Memory B cell (primary cell): Measurements from ENCODE around the gene SMARCD1.

Experiments
- ATAC-seq: fragments of 150-1000 bp; cut with Tn5 transposase; 2 replicates; pipeline ENCODE4 v1.10.0; 2021; ENCODE audit warnings: low read depth, mild to moderate bottlenecking, moderate library complexity
- DNase-seq, 2 donors: peaks; one replicate each; pipeline ENCODE4 v3.0.0; 2022; ENCODE audit warnings: low spot score in 2 of 2
- H3K27ac Mint-ChIP-seq: one replicate; pipeline ENCODE4 v1.8.0; 2022; ENCODE audit warnings: mild to moderate bottlenecking, moderate library complexity, mixed read lengths
- H3K27me3 Mint-ChIP-seq: one replicate; pipeline ENCODE4 v1.8.0; 2022; ENCODE audit warnings: mixed read lengths
- H3K36me3 Mint-ChIP-seq: one replicate; pipeline ENCODE4 v1.8.0; 2022; ENCODE audit warnings: mild to moderate bottlenecking, mixed read lengths
- H3K4me1 Mint-ChIP-seq: one replicate; pipeline ENCODE4 v1.8.0; 2022; ENCODE audit warnings: mixed read lengths
- H3K4me3 Mint-ChIP-seq: one replicate; pipeline ENCODE4 v1.8.0; 2022; ENCODE audit warnings: mild to moderate bottlenecking, moderate library complexity, mixed read lengths
- H3K9me3 Mint-ChIP-seq: one replicate; pipeline ENCODE4 v1.8.0; 2022; ENCODE audit warnings: mixed read lengths

The SMARCD1 gene

DNA sequence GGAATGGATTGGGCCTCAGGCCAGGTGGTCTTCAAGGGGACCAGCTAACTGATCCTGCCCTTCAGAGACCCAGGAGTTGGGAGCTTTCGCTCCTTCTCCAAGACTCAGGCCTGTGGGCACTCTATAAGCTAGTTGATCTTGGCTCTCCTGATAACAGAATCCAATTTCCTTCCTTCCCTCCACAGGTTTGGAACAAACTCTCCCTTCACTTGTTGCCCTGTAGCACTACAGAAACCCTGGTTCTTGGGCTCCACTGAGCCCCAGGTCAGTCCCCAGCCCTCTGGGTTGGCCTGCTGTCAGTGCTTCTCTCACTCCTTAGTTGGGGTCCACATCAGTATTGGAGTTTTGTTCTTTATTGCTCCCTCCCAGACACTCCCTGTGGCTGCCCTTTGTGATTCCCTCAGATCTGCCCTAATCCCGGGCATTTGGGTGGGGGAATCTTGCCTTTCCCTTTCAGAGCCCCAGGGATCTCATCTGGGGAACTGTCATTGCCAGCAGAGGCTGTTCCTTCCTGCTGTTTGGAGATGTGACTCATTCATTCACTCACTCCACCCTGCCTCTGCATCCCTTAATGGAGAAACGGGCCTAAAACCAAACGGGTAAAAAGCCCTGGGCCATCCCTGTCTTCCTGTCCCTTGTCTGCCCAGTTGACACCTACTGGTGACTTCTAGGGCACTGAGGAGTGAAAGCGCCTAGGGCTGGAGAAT, 14.3 kb downstream of the SMARCD1 start:
- H3K4me1 Mint-ChIP-seq: peaks cover 3% of the 10 kb centered on the region
- no peaks in the 10 kb centered on the region for H3K9me3 Mint-ChIP-seq
- ATAC-seq: no peak
- H3K36me3 Mint-ChIP-seq: peaks cover 41% of the 10 kb centered on the region
- H3K4me3 Mint-ChIP-seq: no peak overlapping the region
- no peaks in the 10 kb centered on the region for H3K27me3 Mint-ChIP-seq
- H3K27ac Mint-ChIP-seq: peak overlapping the region; percentile 47
- DNase-seq: no peak

DNA sequence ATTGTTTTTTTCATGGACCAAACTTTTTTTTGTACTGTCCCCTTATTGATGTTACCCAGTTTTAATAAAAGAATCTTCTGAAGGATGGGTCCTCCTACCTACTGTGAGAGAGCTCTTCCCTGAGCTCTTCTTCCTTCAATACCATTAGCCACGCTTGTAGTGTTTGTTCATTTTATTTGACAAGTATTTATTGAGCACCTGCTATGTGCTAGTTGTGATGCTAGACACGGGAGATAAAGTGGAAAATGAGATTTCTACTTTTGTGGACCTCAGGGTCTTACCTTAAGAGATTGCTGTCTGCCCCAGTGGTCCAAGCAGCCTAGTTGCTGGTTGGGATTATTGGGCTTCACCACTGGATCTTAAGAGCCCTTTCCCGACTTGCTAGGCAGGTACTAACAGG, 15.4 kb downstream of the SMARCD1 start:
- no peak overlapping the region for H3K4me3 Mint-ChIP-seq
- no peak for ATAC-seq
- H3K9me3 Mint-ChIP-seq: no peaks in the 10 kb centered on the region
- H3K4me1 Mint-ChIP-seq: peaks cover 3% of the 10 kb centered on the region
- H3K36me3 Mint-ChIP-seq: peaks cover 36% of the 10 kb centered on the region
- no peaks in the 10 kb centered on the region for H3K27me3 Mint-ChIP-seq
- no peak for DNase-seq
- H3K27ac Mint-ChIP-seq: peak overlapping the region; percentile 12

DNA sequence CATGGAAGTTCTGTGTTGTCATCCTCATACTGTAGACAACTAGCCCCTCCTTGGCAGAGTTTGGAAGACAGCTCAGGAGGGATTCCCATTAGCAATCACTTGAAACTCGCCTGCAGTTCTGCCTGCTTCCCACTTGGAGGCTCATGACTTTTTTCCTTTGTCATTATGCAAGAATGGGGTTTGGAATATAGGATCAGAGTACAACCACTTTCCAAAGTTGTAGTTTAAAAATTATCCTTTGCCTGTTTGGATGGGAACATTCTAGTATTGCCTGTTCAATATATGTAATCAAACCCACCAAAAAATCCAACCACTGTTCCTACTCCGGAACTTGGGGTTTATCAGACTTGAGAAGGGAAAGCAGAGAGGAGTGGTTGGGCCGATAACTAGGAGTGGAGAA, 16.5 kb downstream of the SMARCD1 start:
- DNase-seq: no peak
- Mint-ChIP-seq H3K4me3 (no peak overlapping the region), H3K27ac (no peak overlapping the region), H3K36me3 (peaks cover 30% of the 10 kb centered on the region), H3K4me1 (peaks cover 8% of the 10 kb centered on the region), H3K9me3 (no peaks in the 10 kb centered on the region), H3K27me3 (no peaks in the 10 kb centered on the region)
- no peak for ATAC-seq

DNA sequence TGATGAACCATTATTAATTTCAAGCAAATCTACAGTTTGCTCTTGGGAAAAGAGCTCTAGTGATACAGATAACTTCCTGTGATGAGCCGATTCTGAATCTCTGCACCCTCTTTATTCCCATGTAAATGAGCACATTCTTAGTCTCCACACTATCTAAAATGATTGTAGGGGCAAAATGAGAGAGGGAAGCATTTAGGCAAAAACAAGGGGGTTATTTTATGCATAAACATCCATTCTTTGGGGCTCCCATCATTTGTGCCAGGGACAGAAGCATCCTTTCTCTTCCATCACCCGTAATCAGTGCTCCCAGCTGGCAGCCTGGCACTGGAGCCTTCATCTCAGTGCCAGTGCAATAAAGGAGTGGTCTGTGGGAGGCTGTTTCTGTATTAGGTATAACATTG, 17.0 kb downstream of the SMARCD1 start:
- no peak for DNase-seq
- no peaks in the 10 kb centered on the region for H3K27me3 Mint-ChIP-seq
- no peak overlapping the region for H3K27ac Mint-ChIP-seq
- no peak for ATAC-seq
- H3K4me1 Mint-ChIP-seq: peaks cover 8% of the 10 kb centered on the region
- H3K9me3 Mint-ChIP-seq: no peaks in the 10 kb centered on the region
- H3K4me3 Mint-ChIP-seq: no peak overlapping the region
- H3K36me3 Mint-ChIP-seq: peaks cover 28% of the 10 kb centered on the region

DNA sequence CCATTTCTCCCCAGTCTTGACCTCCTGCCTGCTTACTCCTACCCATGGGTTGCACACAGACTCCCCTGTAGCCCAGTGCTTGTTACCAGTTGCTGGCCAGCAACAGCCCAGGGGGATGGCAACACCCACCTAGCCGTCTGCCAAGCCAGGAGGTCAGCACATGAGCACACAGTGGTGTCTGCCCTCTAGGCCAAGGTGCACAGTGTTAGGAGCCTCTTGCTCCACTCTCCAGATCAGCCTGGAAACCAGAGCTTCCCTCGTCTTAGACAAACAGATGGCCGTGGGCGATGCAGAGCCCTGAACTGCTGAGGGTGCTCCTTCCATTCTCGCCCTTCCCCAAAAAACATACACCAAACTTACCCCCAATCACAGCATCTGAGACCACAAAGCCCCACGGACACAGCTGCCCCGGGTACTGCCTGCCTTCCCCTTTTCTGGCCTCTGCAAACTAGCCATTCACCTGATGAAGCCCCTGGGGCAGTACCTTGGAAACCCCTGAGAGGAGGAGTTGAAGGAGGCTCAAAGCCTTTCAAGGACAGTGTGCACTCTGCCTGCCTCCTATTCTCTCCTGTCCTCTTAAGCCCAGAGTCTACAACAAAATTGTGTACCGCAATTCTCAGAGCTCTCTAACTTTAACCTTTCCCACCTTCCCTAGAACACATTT, 17.6 kb downstream of the SMARCD1 start:
- ATAC-seq: no peak
- DNase-seq: no peak
- Mint-ChIP-seq H3K27me3 (no peaks in the 10 kb centered on the region), H3K4me1 (peaks cover 8% of the 10 kb centered on the region), H3K27ac (peak overlapping the region; percentile 38), H3K36me3 (peaks cover 27% of the 10 kb centered on the region), H3K4me3 (no peak overlapping the region), H3K9me3 (no peaks in the 10 kb centered on the region)

DNA sequence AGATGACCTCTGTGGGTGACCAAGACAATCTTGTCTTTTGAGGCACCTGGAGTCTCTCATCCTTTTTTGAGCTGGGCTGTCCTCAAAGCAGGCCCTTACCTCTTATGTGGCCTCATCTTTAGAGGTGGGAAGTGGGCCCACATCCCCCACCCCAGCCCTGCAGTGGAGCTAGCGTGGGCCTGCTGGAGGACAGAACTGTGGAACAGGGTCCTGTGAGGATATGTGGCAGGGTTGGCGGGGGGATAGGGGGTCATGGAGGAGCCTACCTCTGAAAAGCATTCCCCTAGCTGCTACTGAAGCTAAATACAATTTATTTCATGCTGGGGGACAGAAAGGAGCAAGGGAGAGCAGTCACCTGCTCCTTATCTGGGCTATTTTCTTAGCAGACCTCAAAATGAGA, 18.2 kb downstream of the SMARCD1 start:
- Mint-ChIP-seq H3K36me3 (peaks cover 25% of the 10 kb centered on the region), H3K27me3 (no peaks in the 10 kb centered on the region), H3K4me3 (no peak overlapping the region), H3K4me1 (peaks cover 11% of the 10 kb centered on the region), H3K27ac (no peak overlapping the region), H3K9me3 (no peaks in the 10 kb centered on the region)
- DNase-seq (no peak), ATAC-seq (no peak)

DNA sequence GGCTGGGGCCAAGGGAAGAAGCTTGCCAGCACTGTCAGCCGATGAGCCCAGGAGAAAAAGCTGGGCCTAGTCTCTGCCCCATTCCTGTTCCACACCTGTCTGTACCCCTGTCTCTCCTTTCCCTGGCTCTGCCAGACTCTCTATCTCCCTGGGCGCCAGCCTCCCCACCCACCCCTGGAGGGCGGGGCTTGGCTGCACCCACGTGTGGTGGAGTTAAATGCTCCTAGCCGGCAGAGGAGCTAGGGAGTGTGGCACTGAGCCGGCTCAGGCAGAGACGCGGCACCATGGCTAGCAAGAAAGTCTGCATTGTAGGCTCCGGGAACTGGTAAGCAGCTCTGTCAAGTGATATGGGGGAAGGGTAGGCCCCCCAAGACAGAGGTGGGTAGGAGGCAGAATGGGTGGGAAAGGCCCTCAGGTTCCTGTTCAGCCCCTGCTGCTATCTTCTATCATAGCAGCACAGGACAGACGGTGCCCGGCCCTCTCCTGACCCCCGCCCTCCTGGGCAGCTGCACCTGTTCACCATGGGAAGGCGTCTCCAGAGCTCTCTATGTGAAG, 18.7 kb downstream of the SMARCD1 start, which contains the start of gene GPD1:
Gene GPD1 (plus strand): TSS at position 242 of the 555 bp plus-strand sequence. CDS start 43 bp downstream, at position 285.
- Mint-ChIP-seq H3K27me3 (no peaks in the 10 kb centered on the region), H3K36me3 (peaks cover 25% of the 10 kb centered on the region), H3K9me3 (no peaks in the 10 kb centered on the region), H3K27ac (peak within 1 kb of the TSS; percentile 38), H3K4me3 (no peak within 1 kb of the TSS), H3K4me1 (peaks cover 14% of the 10 kb centered on the region)
- no peak for ATAC-seq
- no peak for DNase-seq

DNA sequence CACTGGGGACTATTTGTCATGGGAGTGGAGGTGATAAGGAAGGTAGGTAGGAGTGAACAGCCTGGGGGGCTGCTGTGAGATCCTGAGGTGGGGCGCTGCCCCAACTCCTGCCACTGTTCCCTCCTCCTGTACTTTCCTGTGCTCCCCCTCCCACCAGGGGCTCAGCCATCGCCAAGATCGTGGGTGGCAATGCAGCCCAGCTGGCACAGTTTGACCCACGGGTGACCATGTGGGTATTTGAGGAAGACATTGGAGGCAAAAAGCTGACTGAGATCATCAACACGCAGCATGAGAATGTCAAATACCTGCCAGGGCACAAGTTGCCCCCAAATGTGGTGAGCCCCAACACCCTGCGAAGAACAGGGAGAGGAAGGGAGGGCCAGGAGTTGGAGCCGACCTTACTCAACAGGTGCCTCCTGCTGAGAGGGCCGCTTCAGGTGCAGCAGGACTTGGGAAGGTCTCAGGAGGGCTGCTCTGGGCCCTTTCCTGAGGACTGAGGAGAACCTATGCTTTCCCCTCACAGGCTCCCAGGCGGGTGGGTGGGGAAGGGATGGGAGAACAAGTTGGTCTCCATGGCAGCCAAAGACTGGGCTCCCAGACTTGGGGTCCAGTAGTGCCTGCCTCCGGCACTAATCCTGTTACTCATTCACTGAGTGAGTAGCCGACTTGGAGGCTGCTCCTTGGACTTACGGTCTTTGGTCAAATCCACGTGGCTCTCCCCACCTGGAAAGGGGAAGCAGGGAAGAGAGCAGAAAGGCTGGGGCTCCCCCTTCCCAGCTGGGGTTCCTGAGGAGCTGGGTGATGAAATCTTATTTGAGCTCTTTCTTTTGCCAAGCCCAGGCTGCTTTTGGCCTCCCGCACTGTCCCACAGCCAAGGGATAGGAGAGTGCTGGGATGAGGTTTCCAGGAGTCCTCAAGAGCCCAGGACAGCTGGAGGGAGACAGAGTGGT, 19.6 kb downstream of the SMARCD1 start:
- no peak overlapping the region for H3K4me3 Mint-ChIP-seq
- H3K4me1 Mint-ChIP-seq: peaks cover 20% of the 10 kb centered on the region
- ATAC-seq: no peak
- no peaks in the 10 kb centered on the region for H3K27me3 Mint-ChIP-seq
- H3K36me3 Mint-ChIP-seq: peaks cover 17% of the 10 kb centered on the region
- H3K27ac Mint-ChIP-seq: no peak overlapping the region
- no peak for DNase-seq
- H3K9me3 Mint-ChIP-seq: no peaks in the 10 kb centered on the region

DNA sequence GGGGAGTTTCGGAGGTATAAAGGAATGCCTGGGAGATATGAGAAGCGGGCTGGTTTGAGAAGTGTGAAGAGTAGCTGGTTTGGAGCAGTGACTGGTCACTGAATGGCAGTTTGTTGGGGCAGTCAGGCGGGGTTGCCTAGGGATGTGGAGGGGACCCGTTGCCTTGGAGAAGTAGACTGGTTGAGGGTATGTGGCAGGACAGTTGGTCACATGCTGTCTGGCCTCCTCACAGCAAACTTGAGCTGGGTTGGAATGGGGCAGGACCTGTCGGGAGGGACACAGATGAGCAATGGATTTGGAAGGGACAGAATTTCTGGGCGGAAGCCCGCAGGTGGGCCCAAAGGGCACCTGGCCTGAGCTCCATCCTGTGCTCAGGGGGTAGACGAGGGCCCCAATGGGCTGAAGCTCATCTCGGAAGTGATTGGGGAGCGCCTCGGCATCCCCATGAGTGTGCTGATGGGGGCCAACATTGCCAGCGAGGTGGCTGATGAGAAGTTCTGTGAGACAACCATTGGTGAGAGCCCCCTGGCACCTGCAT, 20.8 kb downstream of the SMARCD1 start:
- Mint-ChIP-seq H3K27ac (peak overlapping the region; percentile 80), H3K27me3 (no peaks in the 10 kb centered on the region), H3K9me3 (no peaks in the 10 kb centered on the region), H3K4me3 (no peak overlapping the region), H3K4me1 (peaks cover 27% of the 10 kb centered on the region), H3K36me3 (peaks cover 7% of the 10 kb centered on the region)
- DNase-seq (no peak), ATAC-seq (no peak)

DNA sequence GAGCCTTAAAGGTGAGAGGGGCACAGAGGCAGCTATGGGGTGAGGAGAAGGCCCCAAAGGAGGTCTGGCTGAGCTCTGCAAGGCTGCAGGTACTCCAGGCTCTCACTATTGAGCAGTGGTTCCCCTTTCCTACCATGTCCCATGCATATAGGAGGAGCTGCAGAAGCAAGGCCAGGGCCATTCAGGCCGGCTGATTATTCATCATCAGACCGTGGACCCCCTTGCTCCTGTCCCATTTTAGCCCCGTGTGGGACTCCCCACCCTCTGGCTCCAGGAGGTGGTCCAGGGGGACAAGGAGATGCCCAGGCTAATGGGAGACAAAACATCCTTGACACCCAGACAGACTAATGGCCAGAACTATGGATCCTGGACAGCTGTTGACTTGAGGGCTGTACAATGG, 21.8 kb downstream of the SMARCD1 start:
- ATAC-seq (no peak), DNase-seq (no peak)
- Mint-ChIP-seq H3K27ac (peak overlapping the region; percentile 18), H3K36me3 (peaks cover 5% of the 10 kb centered on the region), H3K9me3 (no peaks in the 10 kb centered on the region), H3K4me3 (no peak overlapping the region), H3K4me1 (peaks cover 27% of the 10 kb centered on the region), H3K27me3 (no peaks in the 10 kb centered on the region)

DNA sequence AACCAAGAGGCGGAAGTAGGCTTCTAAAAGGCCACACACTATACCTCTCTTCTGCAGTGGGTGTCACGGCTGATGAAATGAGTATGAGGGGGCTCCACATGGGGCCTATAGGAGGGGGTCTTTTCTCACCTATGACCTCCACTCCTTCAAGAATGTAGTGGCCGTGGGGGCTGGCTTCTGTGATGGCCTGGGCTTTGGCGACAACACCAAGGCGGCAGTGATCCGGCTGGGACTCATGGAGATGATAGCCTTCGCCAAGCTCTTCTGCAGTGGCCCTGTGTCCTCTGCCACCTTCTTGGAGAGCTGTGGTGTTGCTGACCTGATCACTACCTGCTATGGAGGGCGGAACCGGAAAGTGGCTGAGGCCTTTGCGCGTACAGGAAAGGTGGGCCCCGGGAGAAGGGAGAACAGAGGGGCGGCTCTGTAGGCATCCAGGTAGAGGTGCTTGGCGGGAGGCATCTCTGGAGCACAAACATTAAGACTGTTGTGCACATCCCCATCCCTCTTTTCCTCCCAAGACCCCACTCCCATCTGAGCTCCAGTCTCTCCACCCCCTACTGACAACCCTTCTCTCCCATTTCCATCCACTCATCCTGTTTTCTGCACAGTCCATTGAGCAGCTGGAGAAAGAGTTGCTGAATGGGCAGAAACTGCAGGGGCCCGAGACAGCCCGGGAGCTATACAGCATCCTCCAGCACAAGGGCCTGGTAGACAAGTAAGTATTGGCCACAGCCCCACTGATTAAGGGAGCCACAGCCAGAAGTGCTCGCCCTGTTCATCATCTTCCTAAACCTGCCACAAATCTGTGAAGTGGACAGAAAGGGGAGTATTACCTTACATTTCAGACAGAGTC, 22.5 kb downstream of the SMARCD1 start:
- Mint-ChIP-seq H3K27ac (peak overlapping the region; percentile 18), H3K4me1 (peaks cover 27% of the 10 kb centered on the region), H3K9me3 (no peaks in the 10 kb centered on the region), H3K27me3 (no peaks in the 10 kb centered on the region), H3K36me3 (peaks cover 5% of the 10 kb centered on the region), H3K4me3 (no peak overlapping the region)
- ATAC-seq (no peak), DNase-seq (no peak)

DNA sequence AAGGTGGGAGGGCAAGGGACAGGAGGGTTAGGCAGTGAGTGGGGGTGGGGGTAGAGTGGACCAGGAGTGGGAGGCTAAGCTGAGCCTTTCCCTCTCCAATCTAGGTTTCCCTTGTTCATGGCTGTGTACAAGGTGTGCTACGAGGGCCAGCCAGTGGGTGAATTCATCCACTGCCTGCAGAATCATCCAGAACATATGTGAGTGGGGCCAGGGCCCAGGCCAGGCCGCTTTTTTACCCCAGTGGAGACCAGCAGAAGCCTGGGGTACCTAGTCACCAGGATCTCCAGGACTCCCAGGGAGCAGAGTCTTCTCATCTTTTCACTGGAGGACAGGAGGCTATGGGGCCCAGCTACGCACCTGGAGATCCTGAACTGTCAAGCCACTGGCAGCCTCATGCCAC, 24.2 kb downstream of the SMARCD1 start:
- H3K27me3 Mint-ChIP-seq: no peaks in the 10 kb centered on the region
- DNase-seq (no peak), ATAC-seq (no peak)
- H3K36me3 Mint-ChIP-seq: peaks cover 5% of the 10 kb centered on the region
- peaks cover 24% of the 10 kb centered on the region for H3K4me1 Mint-ChIP-seq
- no peak overlapping the region for H3K4me3 Mint-ChIP-seq
- no peaks in the 10 kb centered on the region for H3K9me3 Mint-ChIP-seq
- H3K27ac Mint-ChIP-seq: peak overlapping the region; percentile 95
